Fibroblast of skin of right biceps (primary cell): ENCODE data around the gene NECAB2.

Source experiments
- DNase-seq: peaks from one replicate; pipeline ENCODE4 v3.0.0-alpha.2; 2013

Gene NECAB2

GRCh38 chr16:83994703-83995102 lies 26.7 kb downstream of the NECAB2 start:
- DNase-seq = no peak

- peak; percentile 6 for DNase-seq
These were observed 27.7 kb downstream of the NECAB2 start for GRCh38 chr16:83995754-83996153.

- DNase-seq = no peak
These were observed 28.6 kb downstream of the NECAB2 start for GRCh38 chr16:83996481-83997252.

- no peak for DNase-seq
These were observed 30.0 kb downstream of the NECAB2 start for GRCh38 chr16:83998091-83998490.

- no peak for DNase-seq
These were observed 33.1 kb downstream of the NECAB2 start for GRCh38 chr16:84000989-84001642.

GRCh38 chr16:84001726-84002125 lies 33.7 kb downstream of the NECAB2 start:
- no peak for DNase-seq

GRCh38 chr16:84003038-84003437 lies 35.0 kb downstream of the NECAB2 start:
- no peak for DNase-seq

- DNase-seq = no peak
These were observed 36.4 kb downstream of the NECAB2 start for GRCh38 chr16:84004442-84004841.

- no peak for DNase-seq
These were observed 37.3 kb downstream of the NECAB2 start for GRCh38 chr16:84005391-84005790.

GRCh38 chr16:84007520-84007919 lies 39.5 kb downstream of the NECAB2 start:
- DNase-seq = no peak

GRCh38 chr16:84007965-84008364 lies 39.9 kb downstream of the NECAB2 start:
- DNase-seq = no peak

- DNase-seq = no peak
These were observed 41.2 kb downstream of the NECAB2 start for GRCh38 chr16:84009282-84009681.

- peak; percentile 63 for DNase-seq
These were observed 45.9 kb downstream of the NECAB2 start for GRCh38 chr16:84013787-84014569.

- DNase-seq = no peak
These were observed 46.7 kb downstream of the NECAB2 start for GRCh38 chr16:84014570-84015327.

- DNase-seq = no peak
These were observed 47.4 kb downstream of the NECAB2 start for GRCh38 chr16:84015399-84015798.

GRCh38 chr16:84016477-84016876 lies 48.4 kb downstream of the NECAB2 start:
- no peak for DNase-seq

GRCh38 chr16:84018710-84019109 lies 50.7 kb downstream of the NECAB2 start:
- DNase-seq = no peak

GRCh38 chr16:84020353-84020752 lies 52.3 kb downstream of the NECAB2 start:
- DNase-seq = no peak

- DNase-seq = no peak
These were observed 53.4 kb downstream of the NECAB2 start for GRCh38 chr16:84021488-84021887.

GRCh38 chr16:84022644-84023043 lies 54.6 kb downstream of the NECAB2 start:
- no peak for DNase-seq

GRCh38 chr16:84024854-84025253 lies 56.8 kb downstream of the NECAB2 start:
- DNase-seq = peak; percentile 30

GRCh38 chr16:84026606-84027005 lies 58.6 kb downstream of the NECAB2 start:
- no peak for DNase-seq

GRCh38 chr16:84027625-84028024 lies 59.6 kb downstream of the NECAB2 start:
- no peak for DNase-seq
